OCI-LY1 (cell line): Measurements from ENCODE around the gene CLCNKB.

Experiments
- H2AFZ ChIP-seq: fragments of 200-600 bp; sonication (generic), shearing (Covaris generic); 2 replicates; pipeline ENCODE4 v1.6.0; 2014; ENCODE audit warnings: antibody characterized with exemption, mild to moderate bottlenecking, low read length
- H3F3A ChIP-seq: fragments of 200-600 bp; sonication (generic), shearing (Covaris generic); 2 replicates; pipeline ENCODE4 v1.6.0; 2014; ENCODE audit warnings: mild to moderate bottlenecking, antibody characterized with exemption, low read length, moderate library complexity; ENCODE audit not compliant: insufficient read depth
- H3K27ac ChIP-seq: fragments of 200-600 bp; sonication (generic); 2 replicates; pipeline ENCODE4 v1.5.1; 2014; ENCODE audit warnings: low read length, mixed run types, mild to moderate bottlenecking, low read depth; ENCODE audit not compliant: poor library complexity, severe bottlenecking
- H3K27me3 ChIP-seq: fragments of 200-600 bp; sonication (generic); 2 replicates; pipeline ENCODE4 v1.6.0; 2014; ENCODE audit warnings: antibody characterized with exemption, mild to moderate bottlenecking, low read length, moderate library complexity; ENCODE audit not compliant: insufficient read depth
- H3K36me3 ChIP-seq: fragments of 200-600 bp; sonication (generic); 2 replicates; pipeline ENCODE4 v1.6.1; 2014; ENCODE audit warnings: mild to moderate bottlenecking, antibody characterized with exemption, low read length, moderate library complexity, mixed read lengths; ENCODE audit not compliant: insufficient read depth
- H3K4me1 ChIP-seq: fragments of 200-600 bp; sonication (generic); 2 replicates; pipeline ENCODE4 v1.5.1; 2014; ENCODE audit warnings: mild to moderate bottlenecking, low read length, moderate library complexity; ENCODE audit not compliant: insufficient read depth, severe bottlenecking
- H3K4me2 ChIP-seq: fragments of 200-600 bp; sonication (generic), shearing (Covaris generic); 2 replicates; pipeline ENCODE4 v1.6.1; 2014; ENCODE audit warnings: low read length
- H3K4me3 ChIP-seq: fragments of 200-600 bp; sonication (generic); 2 replicates; pipeline ENCODE4 v1.5.1; 2014; ENCODE audit warnings: low read length, low read depth, mild to moderate bottlenecking, mixed read lengths; ENCODE audit not compliant: poor library complexity, severe bottlenecking
- H3K79me2 ChIP-seq: fragments of 200-600 bp; shearing (Covaris generic); 2 replicates; pipeline ENCODE4 v1.6.1; 2016; ENCODE audit warnings: mixed run types, low read length, mixed read lengths; ENCODE audit not compliant: insufficient read depth
- H3K9ac ChIP-seq: fragments of 200-600 bp; sonication (generic), shearing (Covaris generic); 2 replicates; pipeline ENCODE4 v1.6.1; 2014; ENCODE audit warnings: mild to moderate bottlenecking, low read length, mixed read lengths
- H3K9me2 ChIP-seq: fragments of 200-600 bp; sonication (generic), shearing (Covaris generic); 2 replicates; pipeline ENCODE4 v1.6.1; 2014; ENCODE audit warnings: low read depth, mild to moderate bottlenecking, low read length, mixed read lengths
- H3K9me3 ChIP-seq: fragments of 200-600 bp; shearing (Covaris generic); 2 replicates; pipeline ENCODE4 v1.6.1; 2014; ENCODE audit warnings: low read length, mixed read lengths
- H4K20me1 ChIP-seq: fragments of 200-600 bp; sonication (generic), shearing (Covaris generic); 2 replicates; pipeline ENCODE4 v1.6.0; 2016; ENCODE audit warnings: mild to moderate bottlenecking, low read length; ENCODE audit not compliant: insufficient read depth
- CTCF ChIP-seq: fragments of 200-600 bp; sonication (generic), shearing (Covaris generic); IDR thresholded peaks from 2 replicates; pipeline ENCODE4 v1.5.1; 2017; ENCODE audit warnings: mild to moderate bottlenecking, antibody characterized with exemption, low read length, moderate library complexity, mixed read lengths
- EZH2 ChIP-seq: fragments of 200-600 bp; sonication (generic), shearing (Covaris generic); IDR thresholded peaks from 2 replicates; pipeline ENCODE4 v1.8.0; 2017; ENCODE audit warnings: borderline replicate concordance, mixed run types, mild to moderate bottlenecking, antibody characterized with exemption, low read length, moderate library complexity, mixed read lengths

The CLCNKB gene

GRCh38 chr1:16046842-16047241, 3.3 kb downstream of the CLCNKB start:
- H3K4me2 ChIP-seq: no peak overlapping the region
- no peak for TF ChIP-seq CTCF
- TF ChIP-seq EZH2: no peak
- no peak overlapping the region for H2AFZ ChIP-seq
- H3K4me1 ChIP-seq: no peaks in the 10 kb centered on the region
- no peak overlapping the region for H3K27ac ChIP-seq
- no peak overlapping the region for H3K9ac ChIP-seq
- no peaks in the 10 kb centered on the region for H3K36me3 ChIP-seq
- H3K79me2 ChIP-seq: no peaks in the 10 kb centered on the region
- no peaks in the 10 kb centered on the region for H4K20me1 ChIP-seq
- H3K9me2 ChIP-seq: no peaks in the 10 kb centered on the region
- H3K4me3 ChIP-seq: no peak overlapping the region
- no peaks in the 10 kb centered on the region for H3F3A ChIP-seq
- H3K9me3 ChIP-seq: no peaks in the 10 kb centered on the region
- no peaks in the 10 kb centered on the region; the same call in 1 of the 2 replicates for H3K27me3 ChIP-seq

GRCh38 chr1:16047791-16048475, 4.4 kb downstream of the CLCNKB start:
- no peaks in the 10 kb centered on the region for H3K4me1 ChIP-seq

GRCh38 chr1:16048573-16049189, 5.1 kb downstream of the CLCNKB start:
- no peaks in the 10 kb centered on the region for H4K20me1 ChIP-seq
- no peak overlapping the region for H2AFZ ChIP-seq
- no peak overlapping the region for H3K9ac ChIP-seq
- H3K4me2 ChIP-seq: no peak overlapping the region
- no peaks in the 10 kb centered on the region for H3K9me2 ChIP-seq
- H3F3A ChIP-seq: no peaks in the 10 kb centered on the region
- no peak overlapping the region for H3K4me3 ChIP-seq
- H3K79me2 ChIP-seq: no peaks in the 10 kb centered on the region
- no peaks in the 10 kb centered on the region for H3K9me3 ChIP-seq
- H3K36me3 ChIP-seq: no peaks in the 10 kb centered on the region
- H3K4me1 ChIP-seq: no peaks in the 10 kb centered on the region
- no peaks in the 10 kb centered on the region; the same call in 1 of the 2 replicates for H3K27me3 ChIP-seq
- no peak overlapping the region for H3K27ac ChIP-seq
- TF ChIP-seq EZH2 (no peak), CTCF (no peak)

More at GRCh38 chr1:16047791-16048475, 4.4 kb downstream of the CLCNKB start:
- no peaks in the 10 kb centered on the region; the same call in 1 of the 2 replicates for H3K27me3 ChIP-seq
- H3K9ac ChIP-seq: no peak overlapping the region
- no peak overlapping the region for H3K4me2 ChIP-seq
- H3K27ac ChIP-seq: no peak overlapping the region
- no peaks in the 10 kb centered on the region for H3K79me2 ChIP-seq
- no peaks in the 10 kb centered on the region for H3F3A ChIP-seq
- no peaks in the 10 kb centered on the region for H4K20me1 ChIP-seq
- H3K9me3 ChIP-seq: no peaks in the 10 kb centered on the region
- no peaks in the 10 kb centered on the region for H3K36me3 ChIP-seq
- H2AFZ ChIP-seq: no peak overlapping the region
- H3K9me2 ChIP-seq: no peaks in the 10 kb centered on the region
- TF ChIP-seq EZH2 (no peak), CTCF (no peak)
- H3K4me3 ChIP-seq: no peak overlapping the region
